ENCODE data around the gene FMOD.

GRCh38 chr1:203325418-203326091 is 25.4 kb downstream of the FMOD start:
- TF ChIP-seq GATA2 (IDR thresholded peaks at IDR 0.05; ENCODE audit: low read depth, low read length) (no peak), GATA3 (IDR thresholded peaks at IDR 0.05; ENCODE audit: low read depth, low read length) (no peak)

All from SH-SY5Y (cell line).